Superior temporal gyrus (tissue), 1 donor: ENCODE results near the gene MAP2K4.
"Not testable (repeated sequence)": the region's sequence is repeated elsewhere in the genome, so short reads cannot be mapped to it uniquely, and the experiment has no call there.

Source experiments
- DNase-seq: peaks from one replicate; pipeline ENCODE4 v3.0.0-alpha.2; 2016; ENCODE audit errors: extremely low spot score

Gene MAP2K4

GRCh38 chr17:12140685-12141084 is 120.0 kb downstream of the MAP2K4 start:
- DNase-seq = no peak

- DNase-seq = not testable (repeated sequence)
These were observed 141.5 kb downstream of the MAP2K4 start for GRCh38 chr17:12162187-12162586.

GRCh38 chr17:12164085-12164484 is 143.4 kb downstream of the MAP2K4 start:
- no peak for DNase-seq

DNA sequence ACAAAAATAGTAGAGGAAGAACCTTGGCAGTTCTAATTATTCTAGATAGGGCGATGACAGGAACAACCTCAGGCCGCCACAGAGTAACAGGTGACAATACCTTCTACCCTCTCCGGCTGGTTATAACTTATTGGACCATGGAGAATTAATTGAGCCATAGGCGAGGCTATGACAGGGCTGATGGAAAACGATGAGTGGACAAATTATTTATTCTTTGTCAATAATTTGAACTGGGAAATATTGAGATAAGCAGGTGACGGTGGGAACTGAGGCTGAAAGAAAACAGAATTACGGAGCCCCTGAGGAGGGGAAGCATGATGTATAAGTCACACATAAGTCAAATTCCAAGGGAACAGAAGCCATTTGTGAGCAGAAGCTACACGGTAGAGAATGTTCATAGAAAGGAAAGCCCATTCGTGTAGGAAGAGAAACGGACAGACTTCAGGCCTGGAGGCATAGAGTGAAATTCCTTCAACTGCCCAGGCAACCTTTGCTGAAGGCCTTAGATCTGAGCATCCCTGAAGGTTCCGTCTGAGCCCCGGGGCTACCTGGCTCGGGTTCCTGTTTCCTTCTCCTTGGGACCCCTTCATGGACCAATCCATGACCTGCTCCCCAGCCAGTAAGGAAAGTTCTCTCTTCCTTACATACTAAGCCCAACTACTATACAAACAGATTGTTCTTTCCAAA is 158.1 kb downstream of the MAP2K4 start:
- no peak for DNase-seq

DNA sequence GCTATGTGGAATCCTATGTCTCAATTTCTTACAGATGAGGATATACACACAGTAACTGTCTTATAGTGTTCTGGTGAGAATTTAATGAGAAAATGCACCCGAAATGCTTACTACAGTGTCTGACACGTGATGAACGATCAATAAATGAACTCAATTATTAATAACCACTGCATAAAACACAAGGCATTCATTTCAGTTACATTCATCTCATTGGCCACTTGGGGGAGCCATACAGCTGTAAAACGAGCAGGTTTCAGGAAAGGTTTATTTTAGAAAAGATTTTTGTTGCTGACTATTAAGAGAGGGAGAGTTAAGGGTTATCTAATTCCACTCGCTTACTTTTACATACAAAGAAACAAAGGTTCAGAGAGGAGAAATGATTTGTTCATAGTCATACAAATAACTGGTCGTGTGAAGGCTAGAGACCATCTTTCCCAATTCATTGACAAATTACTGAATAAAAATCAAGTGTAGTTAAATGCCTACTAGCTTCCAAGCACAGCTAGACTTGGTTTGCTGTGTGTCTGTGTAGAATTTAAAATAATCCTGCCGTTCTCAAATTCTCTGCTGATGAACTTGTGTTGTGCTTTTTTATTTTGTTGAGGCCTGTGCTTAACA is 160.1 kb downstream of the MAP2K4 start:
- peak; percentile 84 for DNase-seq

GRCh38 chr17:12187658-12188057 is 167.0 kb downstream of the MAP2K4 start:
- no peak for DNase-seq

DNA sequence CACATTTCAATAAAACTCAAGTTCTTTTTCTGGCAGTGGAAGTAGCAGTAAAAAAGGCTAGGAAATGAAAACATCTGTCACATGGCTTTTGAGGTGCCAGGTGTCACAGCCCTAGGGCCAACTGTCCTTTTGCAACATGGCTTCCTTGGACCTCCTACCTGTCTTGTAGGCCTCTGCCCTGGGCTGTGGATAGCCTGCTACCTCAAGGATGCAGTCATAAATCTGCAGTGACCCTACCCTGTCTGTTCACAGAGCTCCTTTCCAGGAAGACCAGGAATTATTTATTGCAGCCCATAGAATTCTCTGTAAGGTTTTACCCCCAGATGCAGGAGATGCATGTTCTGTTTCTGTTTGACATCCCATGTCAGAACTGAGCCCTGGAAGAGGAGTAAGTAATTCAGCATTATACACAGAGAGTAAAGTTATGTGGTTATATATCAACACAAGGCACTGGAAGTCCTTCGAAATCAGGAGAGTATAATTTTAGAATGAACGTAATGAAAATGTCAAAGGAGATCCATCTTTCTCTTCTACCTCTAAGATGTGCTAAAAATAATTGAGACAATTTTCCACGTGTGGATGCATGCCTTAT is 172.6 kb downstream of the MAP2K4 start:
- DNase-seq = no peak
